GM19324 (cell line): ENCODE results near the gene SYNE2.

ENCODE experiments used
- ATAC-seq: cut with Tn5 transposase; IDR thresholded peaks from one replicate; pipeline ENCODE4 v1.9.1; 2021; ENCODE audit warnings: mild to moderate bottlenecking, moderate library complexity; ENCODE audit not compliant: unreplicated experiment, low FRiP score

The SYNE2 gene

DNA sequence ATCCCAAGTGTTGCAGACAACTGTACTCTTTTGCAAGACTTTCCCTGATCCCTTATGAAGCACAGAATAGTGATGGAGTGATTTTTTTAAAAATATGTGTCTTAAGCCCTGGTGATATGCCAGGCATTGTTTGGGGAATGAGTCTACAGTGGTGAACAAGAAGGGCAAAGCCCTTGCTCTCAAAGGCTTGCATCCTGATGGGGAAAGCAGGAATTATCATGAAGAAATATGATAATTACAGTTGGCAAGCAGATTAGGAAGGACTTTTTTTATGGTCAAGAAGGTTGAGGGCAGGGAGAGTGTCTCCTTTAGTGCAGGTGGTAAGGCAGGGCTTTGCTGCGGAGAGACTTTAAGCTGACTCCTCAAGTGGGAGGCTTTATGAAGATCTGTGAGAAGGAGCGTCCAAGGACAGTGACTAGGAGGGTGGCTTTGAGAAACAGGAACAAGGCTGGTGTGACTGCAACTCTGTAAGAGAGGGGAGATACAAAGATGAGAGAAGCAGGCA lies 100.2 kb downstream of the SYNE2 start:
- no peak for ATAC-seq

DNA sequence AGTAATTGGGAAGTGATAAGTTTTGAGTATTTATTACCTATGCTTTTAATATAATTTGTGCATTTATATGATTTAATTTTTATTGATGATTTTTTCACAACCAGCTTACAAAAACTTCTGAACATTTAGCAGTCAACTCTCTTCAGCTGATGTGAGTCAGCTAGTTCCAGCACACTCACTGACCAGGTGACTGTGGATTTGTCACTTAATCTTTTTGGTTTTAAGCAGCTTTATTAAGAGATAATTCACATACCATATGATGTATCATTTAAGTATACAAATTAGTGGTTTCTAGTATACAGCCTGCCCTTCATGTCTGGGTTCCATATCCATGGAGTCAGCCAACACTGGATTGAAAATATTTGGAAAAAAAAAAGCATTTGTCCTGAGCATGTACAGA lies 103.5 kb downstream of the SYNE2 start:
- no peak for ATAC-seq

DNA sequence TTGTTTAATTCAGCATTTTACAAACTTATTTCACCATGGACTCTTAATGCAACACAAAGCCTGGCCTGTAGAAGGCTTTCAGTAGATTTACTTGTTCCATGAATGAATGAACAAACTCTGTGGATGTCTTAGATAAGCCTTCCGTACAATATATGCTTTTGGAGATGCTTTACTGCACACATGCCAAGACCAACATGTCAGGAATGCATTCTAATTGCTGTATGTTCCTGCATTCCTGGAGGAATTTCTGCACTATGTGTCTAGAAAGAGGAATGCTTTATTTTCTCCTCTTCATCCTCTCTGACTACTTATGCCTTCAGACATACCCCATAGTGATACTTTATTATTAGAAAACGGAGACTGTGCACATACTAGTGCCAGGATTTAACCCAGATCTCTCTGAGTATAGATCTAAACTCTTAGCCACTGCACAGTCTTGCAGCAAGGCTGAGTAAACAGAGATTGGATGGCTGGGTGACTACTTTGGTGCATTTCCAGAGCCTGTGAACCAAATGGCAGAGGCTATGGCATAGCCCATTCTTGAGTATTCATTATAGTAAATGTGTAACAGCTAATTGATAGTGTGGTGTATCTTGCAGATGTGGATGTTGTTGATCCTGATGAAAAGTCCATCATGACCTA lies 108.2 kb downstream of the SYNE2 start:
- no peak for ATAC-seq

DNA sequence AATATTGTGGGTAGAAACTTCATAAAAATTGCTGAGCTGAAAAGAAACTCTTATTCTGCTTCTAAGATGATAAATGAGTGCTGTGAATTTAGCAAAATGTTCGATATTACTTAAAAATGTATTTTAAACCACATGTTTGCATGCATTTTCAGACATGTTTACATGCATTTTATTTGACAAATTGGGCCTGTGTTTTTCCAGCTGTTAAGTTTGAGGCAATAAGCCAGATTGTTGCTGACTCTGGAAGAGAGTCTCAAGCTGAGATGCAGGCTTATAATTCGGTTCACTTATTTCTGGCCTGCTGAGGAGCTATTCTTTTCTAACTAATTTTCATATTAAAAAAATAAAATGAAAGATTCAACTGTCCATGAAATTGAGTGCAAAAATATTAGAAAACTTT lies 110.1 kb downstream of the SYNE2 start:
- no peak for ATAC-seq

DNA sequence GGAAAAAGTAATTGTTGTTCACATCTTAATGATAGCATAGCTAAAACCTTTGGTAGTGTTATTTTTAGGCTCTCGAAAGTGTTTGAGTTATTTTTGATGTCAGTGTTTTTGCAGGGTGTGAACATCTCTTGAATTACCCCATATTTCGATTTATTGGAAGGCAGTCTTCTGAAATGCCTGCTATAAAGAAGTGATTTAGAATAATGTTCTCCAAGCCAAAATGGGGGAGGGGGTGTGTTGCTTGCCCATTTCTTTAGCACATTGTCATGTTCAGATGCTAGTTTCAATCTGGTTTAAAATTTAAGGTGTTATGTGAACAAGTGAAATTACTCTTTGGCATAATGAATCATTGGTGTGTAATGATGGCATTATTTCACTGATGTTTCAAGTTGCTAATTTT lies 110.6 kb downstream of the SYNE2 start:
- ATAC-seq, result no peak

DNA sequence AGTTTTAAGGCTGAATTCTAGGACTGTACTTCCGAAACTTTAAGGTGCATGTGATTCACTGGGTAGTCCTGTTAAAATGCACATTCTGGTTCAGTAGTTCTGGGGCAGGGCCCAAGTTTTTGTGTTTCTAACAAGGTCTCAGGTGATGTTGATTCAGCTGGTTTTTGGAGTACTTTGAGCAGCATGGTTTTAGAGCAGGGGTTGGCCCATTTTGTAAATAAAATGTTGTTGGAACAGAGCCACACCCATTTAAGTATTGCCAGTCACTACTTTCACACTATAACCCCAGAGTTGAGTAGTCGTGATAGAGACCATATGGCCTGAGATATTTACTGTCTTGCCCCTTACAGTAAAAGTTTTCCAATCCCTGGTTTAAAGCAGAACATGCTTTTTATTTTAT lies 111.3 kb downstream of the SYNE2 start:
- ATAC-seq, result no peak

DNA sequence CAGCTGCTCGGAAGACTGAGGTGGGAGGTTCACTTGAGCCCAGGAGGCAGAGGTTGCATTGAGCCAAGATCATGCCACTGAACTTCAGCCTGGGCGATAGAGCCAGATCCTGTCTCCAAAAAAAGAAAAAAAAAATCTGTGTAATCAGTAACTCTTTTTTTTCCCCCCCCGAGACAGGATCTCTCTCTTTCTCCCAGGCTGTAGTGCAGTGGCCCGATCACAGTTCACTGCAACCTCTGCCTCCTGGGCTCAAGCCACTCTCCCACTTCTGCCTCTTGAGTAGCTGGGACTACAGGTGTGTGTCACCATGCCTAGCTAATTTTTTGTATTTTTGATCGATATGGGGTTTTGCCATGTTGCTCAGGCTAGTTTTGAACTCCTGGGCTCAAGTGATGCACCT lies 113.6 kb downstream of the SYNE2 start:
- ATAC-seq, result no peak

DNA sequence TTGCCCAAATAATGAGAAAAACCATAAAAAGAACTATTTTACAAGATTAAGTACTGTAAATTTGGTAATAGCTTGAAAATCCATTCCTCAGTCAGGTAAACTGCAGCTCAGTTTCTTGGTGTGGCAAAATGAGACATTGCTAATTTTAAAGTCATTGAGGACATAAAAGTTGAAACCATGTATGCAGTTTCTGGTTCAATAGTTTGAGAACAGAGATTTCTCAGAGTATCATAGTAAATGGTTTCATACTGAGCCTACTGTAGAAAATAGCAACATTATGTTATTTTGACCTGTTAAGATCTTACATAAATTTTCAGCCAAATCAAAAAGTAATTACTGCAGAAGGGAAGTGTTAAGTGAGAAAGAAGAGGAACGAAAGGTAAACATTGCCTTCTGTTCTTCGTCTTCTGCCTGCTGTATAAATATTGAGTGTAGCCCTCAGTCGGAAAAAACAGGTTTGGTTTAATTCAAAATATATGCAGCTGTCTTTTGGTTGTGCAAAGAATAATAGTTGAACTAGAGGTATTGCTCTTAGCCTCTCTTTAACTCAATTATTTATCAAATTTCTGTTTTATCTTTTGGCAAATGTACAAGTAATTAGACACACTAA lies 119.6 kb downstream of the SYNE2 start:
- ATAC-seq, result no peak

DNA sequence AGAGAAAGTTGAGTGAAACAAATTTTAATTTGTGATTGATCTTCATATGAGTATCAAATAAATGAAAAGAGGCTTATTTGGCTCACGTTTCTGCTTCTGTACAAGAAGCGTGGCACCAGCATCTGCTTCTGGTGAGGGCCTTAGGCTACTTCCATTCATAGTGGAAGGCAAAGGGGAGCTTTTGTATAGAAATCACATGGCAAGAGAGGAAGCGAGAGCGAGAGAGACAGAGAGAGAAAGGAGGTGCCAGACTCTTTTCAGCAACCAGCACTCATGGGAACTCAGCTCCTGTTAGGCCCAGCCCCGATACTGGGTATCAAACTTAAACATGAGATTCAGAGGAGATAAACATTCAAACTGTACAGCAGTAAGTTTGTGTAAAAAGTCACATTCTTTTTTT lies 121.4 kb downstream of the SYNE2 start:
- ATAC-seq, result no peak

DNA sequence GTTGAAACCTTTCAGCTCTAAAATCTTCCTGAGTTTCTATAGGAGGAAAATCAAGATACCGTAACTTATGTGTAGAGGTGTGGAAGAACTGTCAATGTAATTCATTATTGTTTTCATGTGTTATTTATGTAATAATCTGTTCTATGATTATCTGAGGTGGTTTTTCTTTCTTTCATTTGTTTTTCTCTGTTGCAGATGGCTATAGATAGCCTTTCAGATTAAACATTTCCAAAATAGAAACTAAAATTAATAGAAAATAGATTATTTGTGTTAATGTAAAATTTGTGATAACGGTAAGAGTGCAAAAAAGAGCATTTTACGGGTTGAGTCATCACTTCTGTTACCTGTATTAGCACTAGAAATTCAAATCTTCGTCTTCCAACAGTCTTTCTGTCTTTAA lies 128.8 kb downstream of the SYNE2 start:
- no peak for ATAC-seq

DNA sequence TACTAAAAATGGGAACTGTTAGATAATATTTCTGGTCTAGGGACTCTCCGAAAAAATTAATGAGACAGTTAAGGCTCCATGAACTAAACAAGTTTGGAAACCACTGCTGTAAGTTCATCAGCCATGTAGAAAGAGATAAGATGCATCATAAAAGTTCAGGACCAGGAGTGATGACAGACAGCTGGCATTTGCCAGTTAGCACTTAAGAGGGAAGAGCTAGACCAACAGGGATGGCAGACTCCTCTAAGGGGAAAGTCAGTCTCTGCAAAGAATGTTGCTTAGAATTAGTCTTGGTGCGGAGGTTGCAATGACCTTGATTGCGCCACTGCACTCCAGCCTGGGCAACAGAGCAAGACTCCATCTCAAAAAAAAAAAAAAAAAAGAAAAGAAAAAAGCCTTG lies 129.4 kb downstream of the SYNE2 start:
- ATAC-seq, result no peak

DNA sequence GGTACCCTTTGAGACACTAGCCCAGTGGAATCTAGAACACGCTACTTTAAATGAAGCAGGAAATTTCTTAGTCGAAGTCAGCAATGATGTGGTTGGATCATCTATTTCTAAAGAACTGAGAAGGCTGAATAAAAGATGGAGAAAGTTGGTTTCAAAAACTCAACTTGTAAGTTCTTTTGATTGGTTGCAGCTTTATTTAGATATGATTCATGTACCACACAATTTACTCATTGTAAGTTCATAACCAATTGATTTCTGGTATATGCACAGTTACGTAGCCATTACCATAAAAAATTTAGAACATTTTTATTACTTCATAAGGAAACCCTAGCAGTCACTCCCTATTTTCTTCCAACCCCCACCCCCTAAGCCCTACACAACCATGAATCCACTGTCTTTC lies 129.8 kb downstream of the SYNE2 start:
- ATAC-seq, result no peak

DNA sequence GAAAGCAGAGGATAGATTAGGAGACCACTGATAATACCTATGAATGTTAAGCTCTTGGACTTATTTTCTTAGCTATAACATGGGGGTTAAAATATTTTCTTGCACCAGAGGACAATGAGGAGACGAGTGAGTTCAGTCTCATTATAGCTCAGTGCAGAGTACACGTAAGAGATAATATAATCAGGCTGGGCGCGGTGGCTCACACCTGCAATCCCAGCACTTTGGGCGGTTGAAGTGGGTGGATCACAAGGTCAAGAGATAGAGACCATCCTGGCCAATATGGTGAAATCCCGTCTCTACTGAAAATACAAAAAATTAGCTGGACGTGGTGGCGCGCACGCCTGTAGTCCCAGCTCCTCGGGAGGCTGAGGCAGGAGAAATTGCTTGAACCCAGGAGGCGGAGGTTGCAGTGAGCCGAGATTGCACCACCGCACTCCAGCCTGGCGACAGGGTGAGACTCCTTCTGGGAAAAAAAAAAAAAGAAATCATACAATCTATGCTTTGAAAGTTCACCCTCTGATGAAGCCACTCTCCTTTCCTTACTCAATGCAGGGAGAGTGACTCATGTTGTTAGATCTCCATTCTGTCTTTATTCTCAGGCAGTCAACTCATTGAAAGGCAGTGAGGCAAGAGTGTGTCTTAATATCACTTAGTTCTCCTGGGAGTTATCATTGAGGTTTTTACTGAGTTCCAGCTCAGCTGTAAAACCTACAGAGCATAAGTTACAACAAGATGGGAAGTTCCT lies 134.2 kb downstream of the SYNE2 start:
- no peak for ATAC-seq

DNA sequence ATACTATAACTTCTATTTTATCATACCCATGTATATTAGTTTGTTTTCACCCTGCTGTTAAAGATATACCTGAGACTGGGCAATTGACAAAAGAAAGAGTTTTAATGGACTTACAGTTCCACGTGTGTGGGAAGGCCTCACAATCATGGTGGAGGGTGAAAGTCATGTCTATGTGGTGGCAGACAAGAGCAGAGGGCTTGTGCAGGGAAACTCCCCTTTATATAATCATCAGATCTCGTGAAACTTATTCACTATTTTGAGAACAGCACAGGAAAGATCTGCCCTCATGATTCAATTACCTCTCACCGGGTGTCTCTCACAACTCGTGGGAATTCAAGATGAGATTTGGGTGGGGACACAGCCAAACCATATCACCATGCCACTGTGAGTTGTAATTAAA lies 135.8 kb downstream of the SYNE2 start:
- no peak for ATAC-seq

DNA sequence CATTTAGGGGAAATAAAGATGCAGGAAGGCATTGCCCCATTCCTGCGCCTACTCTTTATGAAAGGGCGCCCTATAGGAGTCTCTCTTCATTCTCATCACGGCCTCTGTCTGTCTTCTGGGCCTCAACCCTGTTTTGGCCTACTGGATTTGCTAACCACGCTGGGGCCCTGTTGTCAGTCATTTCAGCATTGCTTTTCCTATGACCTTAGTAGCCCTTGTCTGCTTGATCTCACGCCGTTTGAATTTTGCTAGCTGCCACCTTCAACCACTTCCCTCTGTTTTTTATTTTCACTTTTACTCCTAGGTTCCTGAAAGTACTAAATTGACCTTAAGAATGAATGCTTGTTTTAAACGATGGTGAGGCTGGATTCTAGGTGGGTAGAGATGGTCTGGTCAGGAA lies 139.0 kb downstream of the SYNE2 start:
- ATAC-seq, result no peak

DNA sequence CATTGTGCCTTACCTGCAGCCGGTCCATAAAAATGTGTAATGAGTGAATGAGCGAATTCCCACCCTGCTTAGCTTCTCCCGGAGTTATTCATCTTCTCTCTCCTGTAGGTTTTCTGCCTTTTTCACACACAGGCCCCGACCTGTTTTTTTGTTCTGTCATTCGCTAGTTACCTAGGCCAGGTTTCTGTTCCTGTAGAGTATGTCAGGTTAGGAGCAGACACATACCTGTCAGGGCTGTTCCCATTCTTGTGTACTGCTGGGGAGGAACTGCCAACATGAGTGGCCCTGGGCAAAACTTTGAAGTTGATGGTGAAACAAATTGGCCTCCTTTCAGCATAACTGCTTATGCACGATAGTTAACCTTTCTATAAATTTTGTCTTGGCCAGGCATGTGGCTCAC lies 140.1 kb downstream of the SYNE2 start:
- no peak for ATAC-seq

DNA sequence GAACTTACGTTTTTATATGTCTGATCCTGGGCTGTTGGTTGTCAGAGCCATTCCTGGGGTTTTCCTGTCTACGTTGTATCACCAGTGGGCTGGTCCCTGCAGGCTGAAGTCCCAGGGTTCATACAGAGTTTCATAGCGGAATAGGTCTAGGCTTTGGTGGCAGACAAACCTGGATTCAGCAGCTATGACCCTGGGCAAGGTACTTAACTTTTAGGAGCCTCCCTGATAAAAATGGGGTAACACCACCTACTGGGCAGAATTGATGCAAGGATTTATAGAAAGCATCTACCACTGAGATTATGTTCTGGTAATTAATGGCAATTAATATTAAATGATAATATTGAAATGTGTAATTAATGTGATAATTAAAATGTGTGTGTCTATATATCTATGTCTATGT lies 141.2 kb downstream of the SYNE2 start:
- ATAC-seq, result no peak

DNA sequence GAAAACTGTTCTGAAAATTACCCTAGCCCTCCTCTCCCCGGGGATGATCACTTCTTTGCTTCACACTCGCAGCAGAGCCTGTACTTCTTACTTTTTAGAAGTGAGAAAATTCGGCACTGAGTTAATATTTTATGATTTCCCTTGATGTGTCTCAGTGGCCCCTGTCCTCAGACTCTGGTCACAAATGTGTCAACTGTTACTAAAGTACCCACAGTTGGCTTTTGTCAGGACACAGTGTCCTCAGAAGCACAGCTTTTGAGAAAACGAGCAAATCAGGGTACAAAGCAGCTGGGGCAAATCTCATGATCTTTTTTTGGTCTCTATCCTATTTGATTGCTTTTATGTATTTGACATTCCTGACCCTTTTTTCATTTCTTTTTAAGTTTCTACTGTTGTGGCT lies 142.5 kb downstream of the SYNE2 start:
- no peak for ATAC-seq

DNA sequence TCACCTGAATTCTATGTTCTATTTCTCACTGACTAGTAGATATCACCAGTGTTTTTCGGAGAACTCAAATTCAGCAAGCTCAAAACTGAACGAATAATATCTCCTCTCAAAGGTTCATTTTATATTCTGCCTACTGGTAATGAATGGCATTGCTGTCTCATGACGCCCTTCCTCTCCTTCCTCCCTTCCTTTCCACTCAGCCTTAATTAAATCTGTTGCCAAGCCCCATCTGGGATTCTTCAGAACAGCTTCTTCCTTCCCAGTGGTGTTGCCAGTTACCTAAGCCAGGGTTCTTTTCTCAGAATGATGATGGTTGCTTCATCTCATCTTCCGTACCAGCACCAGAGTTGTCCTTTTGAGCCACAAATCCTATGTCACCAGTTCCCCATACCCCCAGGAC lies 143.2 kb downstream of the SYNE2 start:
- ATAC-seq, result no peak

DNA sequence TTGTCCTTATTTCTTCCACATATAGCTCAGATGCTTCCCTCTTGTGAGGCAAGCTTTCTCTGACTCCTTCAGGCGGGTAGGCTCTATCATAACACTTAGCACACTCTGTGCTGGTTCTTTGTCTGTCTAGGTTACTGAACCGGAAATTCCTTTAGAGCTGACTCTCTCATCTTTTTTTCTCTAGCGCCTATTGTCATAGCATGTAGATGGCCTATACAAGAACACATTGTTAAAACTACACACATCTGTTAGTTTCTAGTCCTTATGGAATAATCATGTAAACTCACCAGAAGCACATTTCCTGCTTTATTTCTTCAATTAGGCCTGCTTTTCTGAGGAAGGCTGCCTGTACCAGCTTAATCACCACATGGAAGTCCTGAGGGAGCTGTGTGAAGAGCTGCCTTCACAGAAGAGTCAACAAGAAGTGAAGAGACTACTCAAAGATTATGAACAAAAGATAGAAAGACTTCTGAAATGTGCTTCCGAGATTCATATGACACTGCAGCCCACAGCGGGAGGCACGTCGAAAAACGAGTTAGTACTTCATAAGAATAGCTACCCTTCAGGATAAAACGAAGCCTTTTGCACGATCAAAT lies 143.9 kb downstream of the SYNE2 start:
- ATAC-seq, result no peak

DNA sequence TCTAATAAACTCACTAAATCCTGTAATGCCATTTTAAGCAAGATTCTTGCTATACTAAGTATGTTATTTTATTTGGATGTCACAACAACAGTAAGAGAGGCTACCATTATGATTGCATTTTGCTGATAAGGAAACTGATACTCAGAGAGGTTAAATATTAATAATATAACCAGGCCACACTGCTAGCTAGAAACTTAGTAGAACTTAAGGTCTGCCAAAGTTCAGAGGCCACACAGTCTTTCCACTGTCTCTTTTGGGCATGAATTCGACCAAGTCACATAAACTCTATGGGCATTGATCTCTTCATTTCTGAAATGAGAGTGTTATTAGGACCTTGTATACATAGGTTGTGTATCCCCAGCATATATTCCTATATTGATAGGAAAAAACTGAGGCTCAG lies 147.9 kb downstream of the SYNE2 start:
- no peak for ATAC-seq

DNA sequence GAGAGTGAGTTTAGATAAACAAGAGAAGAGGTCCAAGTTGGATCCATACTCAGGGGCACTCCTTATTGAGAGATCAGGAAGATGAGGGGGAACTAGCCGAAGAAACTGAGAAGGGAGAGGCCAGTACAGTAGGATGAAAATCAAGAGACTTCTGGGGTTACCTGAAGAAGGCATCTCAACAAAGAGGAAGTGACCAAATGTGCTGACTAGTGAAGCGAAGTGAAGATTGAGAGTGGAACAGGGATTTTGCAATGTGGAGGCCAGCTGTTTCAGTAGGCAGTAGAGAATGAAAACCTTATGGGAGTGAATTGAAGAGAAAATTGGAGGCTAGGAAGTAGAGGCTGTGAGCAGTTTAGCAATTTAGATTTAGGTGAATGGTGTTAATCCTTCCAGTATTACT lies 153.0 kb downstream of the SYNE2 start:
- ATAC-seq, result no peak
